Pancreas (tissue), 10 donors: ENCODE results near the gene MAP7D2. TPM values are rescaled to one million over a fixed set of nuclear protein-coding genes. Genes with fewer than 3 reads are reported as not detected.
A peak's percentile ranks its signal among the peaks of the same experiment; 100 is the strongest.

ENCODE experiments used
- ATAC-seq, 4 donors: fragments of 200-7000 bp; cut with Tn5 transposase; one replicate each; pipeline versions ENCODE4 v1.8.0 to v1.9.1; 2020; ENCODE audit warnings: mild to moderate bottlenecking in 4 of 4, moderate library complexity in 4 of 4
- DNase-seq, 6 donors: peaks; one replicate each; pipeline ENCODE4 v3.0.0-alpha.2; 2020
- FAIRE-seq: peaks from 2 replicates; lab custom pipeline; 2012; peaks lifted over from hg19 to GRCh38; lab: Jason Lieb, UNC
- H3K27ac ChIP-seq, 4 donors: fragments of 200-600 bp; sonication (generic); 1 replicate in 3 of 4; 2 replicates in 1 of 4; pipeline versions ENCODE4 v1.5.0 to v1.8.0; 2020
- H3K27me3 ChIP-seq, 4 donors: fragments of 200-600 bp; one replicate each; pipeline ENCODE4 v1.8.0; 2021
- H3K36me3 ChIP-seq, 3 donors: fragments of 200-600 bp; sonication (generic) in 1 of 3; one replicate each; pipeline versions ENCODE4 v1.5.0 to v1.8.0; 2020 to 2021
- H3K4me1 ChIP-seq, 3 donors: fragments of 200-600 bp; one replicate each; pipeline ENCODE4 v1.8.0; 2021
- H3K4me3 ChIP-seq, 4 donors: fragments of 200-600 bp; sonication (generic) in 2 of 4; one replicate each; pipeline versions ENCODE4 v1.5.0 to v1.8.0; 2020 to 2021
- H3K9me3 ChIP-seq, 4 donors: fragments of 200-600 bp; one replicate each; pipeline ENCODE4 v1.8.0; 2021
- WGBS, 2 donors: extraction: QIAGEN DNeasy Blood & Tissue Kit; methylation state at CpG; one replicate each; pipeline ENCODE4 v1.1.7; 2013; 5-methylcytosine and 5-hydroxymethylcytosine counted together
- intact Hi-C, 3 donors: fragments of 100-400 bp; cut with DNase I; formaldehyde crosslinking; loops; one replicate each; pipeline versions ENCODE4 v1.11.1 to v1.14.2; 2022
- polyA plus RNA-seq, 2 donors: library from polyadenylated mRNA; stranded (reverse); fragments of 200-250 nt; gene quantifications; one replicate each; pipeline ENCODE4 v1.2.3, GENCODE V29; 2013
- total RNA-seq, 6 donors: library from RNA; stranded (reverse); fragmentation: NEBNext Ultra II Directional in 4 of 6; extraction: Animal tissue kit (Norgen Biotek cat#: 25700) in 4 of 6; gene quantifications; one replicate each; pipeline versions ENCODE4 v1.2.1 to v1.2.4, GENCODE V29; 2021 to 2023
- TF ChIP-seq, protein P1 (sequence below), 4 donors: fragments of 200-600 bp; sonication (generic) in 3 of 4; IDR thresholded peaks; one replicate each; pipeline versions ENCODE4 v1.5.0 to v1.8.0; 2021; ENCODE audit warnings: antibody characterized with exemption in 4 of 4
- donor health status: healthy with polysubstance abuse.
- donor health status: DM: no; HTN: no; CAD: no; lungs with moderate emphysema.
- donor health status: DM: no; HTN: no; CAD: no.
- donor health status: control.
- donor health status: control.
- donor health status: Bipolar disorder and iron deficiency.
- donor health status: DM: yes; HTN: yes; CAD: no.
- donor health status: DM: no; HTN: no; CAD: no.
- donor health status: DM: no; HTN: no; CAD: no.
- donor health status: DM: yes; HTN: yes; CAD: no.

The MAP7D2 gene
- total and polyA plus RNA-seq, 8 donors = 0.09 to 3.6 (median 0.70) TPM

DNA sequence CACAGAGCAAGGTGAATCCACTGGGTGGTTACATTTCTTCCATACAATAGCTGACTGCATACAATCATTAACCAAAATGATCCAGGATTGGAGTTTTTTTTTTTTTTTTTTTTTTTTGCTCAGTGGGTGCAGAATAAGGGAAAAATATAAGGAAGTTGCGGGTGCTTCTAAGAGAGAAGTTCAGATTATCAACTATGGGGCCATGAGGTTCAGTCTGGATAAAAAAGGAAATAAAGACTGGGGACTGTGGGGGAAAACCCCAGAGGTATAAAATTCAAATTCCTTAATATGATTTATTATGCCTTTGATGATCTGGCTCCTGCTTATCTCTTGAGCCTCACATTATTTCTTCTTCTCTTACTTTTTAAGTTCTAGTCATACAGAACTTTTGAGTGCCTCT is 30.9 kb upstream of the MAP7D2 start:
- ATAC-seq (peak in 1 of 4 donors; percentile 35), FAIRE-seq (no peak), DNase-seq (no peak)
- Histone ChIP-seq H3K27ac (no peak overlapping the region), H3K4me3 (no peak overlapping the region), H3K4me1 (no peaks in the 10 kb centered on the region), H3K36me3 (no peaks in the 10 kb centered on the region), H3K9me3 (no peaks in the 10 kb centered on the region), H3K27me3 (peaks cover 0 to 2% (median 0%) of the 10 kb centered on the region in 4 donors)
- TF ChIP-seq, protein P1, sequence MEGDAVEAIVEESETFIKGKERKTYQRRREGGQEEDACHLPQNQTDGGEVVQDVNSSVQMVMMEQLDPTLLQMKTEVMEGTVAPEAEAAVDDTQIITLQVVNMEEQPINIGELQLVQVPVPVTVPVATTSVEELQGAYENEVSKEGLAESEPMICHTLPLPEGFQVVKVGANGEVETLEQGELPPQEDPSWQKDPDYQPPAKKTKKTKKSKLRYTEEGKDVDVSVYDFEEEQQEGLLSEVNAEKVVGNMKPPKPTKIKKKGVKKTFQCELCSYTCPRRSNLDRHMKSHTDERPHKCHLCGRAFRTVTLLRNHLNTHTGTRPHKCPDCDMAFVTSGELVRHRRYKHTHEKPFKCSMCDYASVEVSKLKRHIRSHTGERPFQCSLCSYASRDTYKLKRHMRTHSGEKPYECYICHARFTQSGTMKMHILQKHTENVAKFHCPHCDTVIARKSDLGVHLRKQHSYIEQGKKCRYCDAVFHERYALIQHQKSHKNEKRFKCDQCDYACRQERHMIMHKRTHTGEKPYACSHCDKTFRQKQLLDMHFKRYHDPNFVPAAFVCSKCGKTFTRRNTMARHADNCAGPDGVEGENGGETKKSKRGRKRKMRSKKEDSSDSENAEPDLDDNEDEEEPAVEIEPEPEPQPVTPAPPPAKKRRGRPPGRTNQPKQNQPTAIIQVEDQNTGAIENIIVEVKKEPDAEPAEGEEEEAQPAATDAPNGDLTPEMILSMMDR (IDR thresholded peaks at IDR 0.05) = no peak
- WGBS, 2 donors = 78 to 95% methylated on average over 1 of the region's 1 CpG
- intact Hi-C loops = no loop called here

DNA sequence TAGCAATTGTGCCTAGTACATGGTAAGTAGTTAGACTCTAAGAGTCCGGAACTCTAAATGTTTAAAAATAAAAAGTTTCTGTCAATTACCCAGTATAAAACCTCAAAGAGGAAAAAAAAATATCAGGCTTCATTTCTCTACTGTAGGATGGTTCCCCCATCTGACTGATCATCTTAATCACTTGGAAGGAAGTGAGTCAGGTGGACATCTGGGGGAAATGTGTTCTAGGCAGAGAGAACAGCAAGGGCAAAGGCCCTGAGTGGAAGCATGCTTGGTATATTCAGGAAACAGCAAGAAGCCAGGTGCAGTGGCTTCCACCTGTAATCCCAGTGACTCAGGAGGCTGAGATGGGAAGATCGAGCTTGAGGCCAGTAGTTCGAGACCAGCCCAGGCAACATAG is 27.8 kb upstream of the MAP7D2 start:
- H3K9me3 ChIP-seq = no peaks in the 10 kb centered on the region
- no peaks in the 10 kb centered on the region for H3K27me3 ChIP-seq
- WGBS, 2 donors = 81 to 83% methylated on average over 3 of the region's 3 CpGs
- H3K27ac ChIP-seq = no peak overlapping the region
- H3K4me1 ChIP-seq = peaks cover 0 to 7% (median 7%) of the 10 kb centered on the region in 3 donors
- intact Hi-C loops = no loop called here
- no peaks in the 10 kb centered on the region for H3K36me3 ChIP-seq
- no peak overlapping the region for H3K4me3 ChIP-seq
- no peak for FAIRE-seq
- ATAC-seq = no peak
- TF ChIP-seq, protein P1 (IDR thresholded peaks at IDR 0.05) = no peak
- DNase-seq = no peak

- FAIRE-seq (no peak), DNase-seq (no peak), ATAC-seq (no peak)
- peaks cover 2 to 16% (median 11%) of the 10 kb centered on the region in 3 donors for H3K4me1 ChIP-seq
- 68 to 85% methylated on average over 2 of the region's 2 CpGs for WGBS, 2 donors
- no peak overlapping the region for H3K4me3 ChIP-seq
- TF ChIP-seq, protein P1 (IDR thresholded peaks at IDR 0.05) = no peak
- intact Hi-C loops = no loop called here
- H3K27ac ChIP-seq = no peak overlapping the region
- H3K36me3 ChIP-seq = no peaks in the 10 kb centered on the region
- no peaks in the 10 kb centered on the region for H3K27me3 ChIP-seq
- H3K9me3 ChIP-seq = no peaks in the 10 kb centered on the region
These were observed 26.9 kb upstream of the MAP7D2 start for GRCh38 chrX:20143561-20143960.

DNA sequence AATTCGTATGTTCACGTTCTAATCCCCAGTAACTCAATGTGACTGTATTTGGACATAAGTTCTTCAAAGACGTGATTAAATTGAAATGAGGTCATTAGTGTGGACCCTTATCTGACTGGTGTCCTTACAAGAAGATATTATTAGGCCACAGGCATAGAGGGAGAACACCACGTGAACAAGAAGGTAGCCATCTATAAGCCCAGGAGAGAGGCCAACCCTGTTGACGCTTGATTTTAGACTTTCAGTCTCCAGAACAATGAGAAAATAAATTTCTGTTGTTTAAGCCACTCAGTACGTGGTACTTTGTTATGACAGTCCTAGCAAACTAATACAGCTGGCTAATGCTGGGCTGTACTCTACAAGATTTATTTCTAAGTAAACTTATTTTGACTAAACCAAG is 26.4 kb upstream of the MAP7D2 start:
- DNase-seq = no peak
- Histone ChIP-seq H3K4me3 (no peak overlapping the region), H3K36me3 (peaks cover 0 to under 1% (median 0%) of the 10 kb centered on the region in 3 donors), H3K27me3 (no peaks in the 10 kb centered on the region), H3K27ac (no peak overlapping the region), H3K9me3 (no peaks in the 10 kb centered on the region), H3K4me1 (peaks cover 5 to 19% (median 11%) of the 10 kb centered on the region in 3 donors)
- intact Hi-C loops = no loop called here
- 63 to 65% methylated on average over 6 of the region's 6 CpGs for WGBS, 2 donors
- TF ChIP-seq, protein P1 (IDR thresholded peaks at IDR 0.05) = no peak
- ATAC-seq = no peak
- no peak for FAIRE-seq
